K562 (cell line): Measurements from ENCODE around the gene ZACN. TPM values are rescaled to one million over a fixed set of nuclear protein-coding genes. Genes with fewer than 3 reads are reported as not detected.

Experiments used
- KHSRP ChIP-seq: fragments of 450-650 bp; IDR thresholded peaks from 2 replicates; pipeline ENCODE4 v1.6.1; 2017
- LEF1 ChIP-seq: fragments of 450-650 bp; IDR thresholded peaks from 2 replicates; pipeline ENCODE4 v1.6.1; 2016; ENCODE audit warnings: mild to moderate bottlenecking
- NFRKB ChIP-seq: fragments of 450-650 bp; IDR thresholded peaks from 2 replicates; pipeline ENCODE4 v1.6.1; 2016; ENCODE audit warnings: low read depth
- U2AF1 ChIP-seq: fragments of 200-400 bp; formaldehyde crosslinking; optimal IDR thresholded peaks from 2 replicates; pipeline ENCODE3; 2017; ENCODE audit warnings: mild to moderate bottlenecking, low read depth, low read length, moderate library complexity
- ZEB2 ChIP-seq: fragments of 450-650 bp; IDR thresholded peaks from 2 replicates; pipeline ENCODE4 v1.6.1; 2016
- ZNF224 ChIP-seq: sonication (generic); formaldehyde crosslinking; IDR thresholded peaks from 2 replicates; pipeline ENCODE4 v1.8.0; 2022; ENCODE audit warnings: mild to moderate bottlenecking, missing genetic modification reagents
- ZNF384 ChIP-seq: IDR thresholded peaks from 2 replicates; pipeline ENCODE4 v1.6.1; 2012; ENCODE audit warnings: low read depth, low read length, improper control_type of control experiment
- polyA plus RNA-seq, 8 experiments: library from polyadenylated mRNA; depleted of rRNA in 4 of 8; stranded (reverse) in 5 of 8; unstranded in 3 of 8; fragments of >200 nt; fragmentation: Nextera tagmentation in 2 of 8; fragmentation: Illumina TruSeq in 1 of 8; extraction: Ambion mirVana in 2 of 8; extraction: Trizol in 1 of 8; gene quantifications; 2 replicates each; pipeline versions ENCODE4 v1.2.1 to v1.2.3, GENCODE V29; 2011 to 2014; ENCODE audit warnings: inconsistent platforms in 1 of 8, missing spikeins in 1 of 8
- total RNA-seq, 7 experiments: library from RNA; depleted of rRNA in 6 of 7; stranded (reverse); fragments of >200 nt in 6 of 7; fragmentation: Illumina TruSeq in 2 of 7; extraction: Trizol in 2 of 7; gene quantifications; 2 replicates each; pipeline versions ENCODE4 v1.2.1 to v1.2.3, GENCODE V29; 2011 to 2021; ENCODE audit warnings: low replicate concordance in 1 of 7
- TF ChIP-seq, protein P1 (sequence below), 2 experiments: fragments of 450-650 bp in 1 of 2; sonication (generic) in 1 of 2; formaldehyde crosslinking in 1 of 2; IDR thresholded peaks; 2 replicates each; pipeline versions ENCODE4 v1.7.1 to v1.9.0; 2016 to 2022; ENCODE audit warnings: inconsistent platforms in 1 of 2, mild to moderate bottlenecking in 1 of 2, missing genetic modification reagents in 1 of 2
- TF ChIP-seq, protein P2 (sequence below): fragments of 450-650 bp; IDR thresholded peaks from 2 replicates; pipeline ENCODE4 v1.6.1; 2016
- TF ChIP-seq, protein P3 (sequence below), 2 experiments: IDR thresholded peaks in 1 of 2; conservative IDR thresholded peaks in 1 of 2; 2 replicates each; pipeline ENCODE4 v1.6.1; 2016; ENCODE audit warnings: low read depth in 2 of 2, mild to moderate bottlenecking in 1 of 2, missing compliant biosample characterization in 1 of 2, missing genetic modification characterization in 1 of 2, moderate library complexity in 1 of 2
- TF ChIP-seq, protein P4 (sequence below): sonication (generic); formaldehyde crosslinking; IDR thresholded peaks from 2 replicates; pipeline ENCODE4 v1.8.0; 2022; ENCODE audit warnings: mild to moderate bottlenecking, low read depth, missing genetic modification reagents

The ZACN gene
- total and polyA plus RNA-seq, 9 of the 15 experiments (the other 6 are each of a cell fraction or from before 2014, with no cell fraction given) = 0.07 TPM; not detected in 8

DNA sequence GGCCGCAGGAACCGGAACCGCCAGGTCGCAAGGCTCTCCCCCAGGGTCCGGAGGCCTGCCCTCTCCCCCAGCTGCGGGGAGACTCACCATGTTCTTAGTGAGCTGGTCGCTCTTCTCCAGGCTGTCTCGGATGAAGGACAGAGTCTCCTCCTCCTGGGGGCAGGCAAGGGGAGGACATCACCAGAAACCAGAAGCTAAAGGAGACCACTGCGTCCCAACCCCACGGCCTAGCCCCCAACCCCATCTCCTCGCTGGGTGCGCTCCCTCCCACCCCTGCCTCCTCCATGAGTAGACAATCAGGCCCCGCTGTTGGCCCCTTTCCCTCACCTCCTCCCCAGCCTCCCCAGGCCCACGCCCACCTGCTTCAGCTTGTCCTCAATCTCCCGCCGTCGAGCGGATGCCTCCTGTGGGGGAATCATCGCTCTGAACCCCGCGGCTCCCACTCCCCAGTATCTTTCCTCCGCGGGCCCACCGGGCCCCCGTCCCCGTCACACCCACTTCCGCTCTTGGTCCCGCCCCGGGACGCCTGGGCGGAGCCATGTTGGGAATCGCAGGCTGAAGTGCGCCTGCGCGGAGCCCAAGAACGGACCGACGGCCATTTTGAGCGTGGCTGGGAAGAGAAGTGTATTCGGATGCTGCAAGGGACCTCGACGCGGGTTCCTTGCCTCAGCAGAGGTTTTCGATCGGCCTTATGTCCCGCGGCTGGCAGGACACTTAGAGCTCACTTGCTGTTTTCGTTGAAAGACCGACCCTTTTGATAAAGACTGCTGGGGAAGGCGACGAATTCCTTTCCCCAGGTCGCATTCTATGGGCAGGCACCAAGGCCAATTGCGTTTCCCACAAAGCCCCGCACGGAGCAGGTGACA lies 24.5 kb downstream of the ZACN start, which contains the start of gene EXOC7 (continued):
- TF ChIP-seq, protein P1, sequence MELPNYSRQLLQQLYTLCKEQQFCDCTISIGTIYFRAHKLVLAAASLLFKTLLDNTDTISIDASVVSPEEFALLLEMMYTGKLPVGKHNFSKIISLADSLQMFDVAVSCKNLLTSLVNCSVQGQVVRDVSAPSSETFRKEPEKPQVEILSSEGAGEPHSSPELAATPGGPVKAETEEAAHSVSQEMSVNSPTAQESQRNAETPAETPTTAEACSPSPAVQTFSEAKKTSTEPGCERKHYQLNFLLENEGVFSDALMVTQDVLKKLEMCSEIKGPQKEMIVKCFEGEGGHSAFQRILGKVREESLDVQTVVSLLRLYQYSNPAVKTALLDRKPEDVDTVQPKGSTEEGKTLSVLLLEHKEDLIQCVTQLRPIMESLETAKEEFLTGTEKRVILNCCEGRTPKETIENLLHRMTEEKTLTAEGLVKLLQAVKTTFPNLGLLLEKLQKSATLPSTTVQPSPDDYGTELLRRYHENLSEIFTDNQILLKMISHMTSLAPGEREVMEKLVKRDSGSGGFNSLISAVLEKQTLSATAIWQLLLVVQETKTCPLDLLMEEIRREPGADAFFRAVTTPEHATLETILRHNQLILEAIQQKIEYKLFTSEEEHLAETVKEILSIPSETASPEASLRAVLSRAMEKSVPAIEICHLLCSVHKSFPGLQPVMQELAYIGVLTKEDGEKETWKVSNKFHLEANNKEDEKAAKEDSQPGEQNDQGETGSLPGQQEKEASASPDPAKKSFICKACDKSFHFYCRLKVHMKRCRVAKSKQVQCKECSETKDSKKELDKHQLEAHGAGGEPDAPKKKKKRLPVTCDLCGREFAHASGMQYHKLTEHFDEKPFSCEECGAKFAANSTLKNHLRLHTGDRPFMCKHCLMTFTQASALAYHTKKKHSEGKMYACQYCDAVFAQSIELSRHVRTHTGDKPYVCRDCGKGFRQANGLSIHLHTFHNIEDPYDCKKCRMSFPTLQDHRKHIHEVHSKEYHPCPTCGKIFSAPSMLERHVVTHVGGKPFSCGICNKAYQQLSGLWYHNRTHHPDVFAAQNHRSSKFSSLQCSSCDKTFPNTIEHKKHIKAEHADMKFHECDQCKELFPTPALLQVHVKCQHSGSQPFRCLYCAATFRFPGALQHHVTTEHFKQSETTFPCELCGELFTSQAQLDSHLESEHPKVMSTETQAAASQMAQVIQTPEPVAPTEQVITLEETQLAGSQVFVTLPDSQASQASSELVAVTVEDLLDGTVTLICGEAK (IDR thresholded peaks at IDR 0.05) = peak; percentile 84
- TF ChIP-seq, protein P1 (CRISPR knock-in tag; IDR thresholded peaks at IDR 0.05) = no peak
- TF ChIP-seq LEF1 (no peak), ZNF384 (no peak), NFRKB (peak; percentile 77), ZEB2 (no peak), U2AF1 (no peak), ZNF224 (CRISPR knock-in tag) (no peak), KHSRP (no peak)
- TF ChIP-seq, protein P2, sequence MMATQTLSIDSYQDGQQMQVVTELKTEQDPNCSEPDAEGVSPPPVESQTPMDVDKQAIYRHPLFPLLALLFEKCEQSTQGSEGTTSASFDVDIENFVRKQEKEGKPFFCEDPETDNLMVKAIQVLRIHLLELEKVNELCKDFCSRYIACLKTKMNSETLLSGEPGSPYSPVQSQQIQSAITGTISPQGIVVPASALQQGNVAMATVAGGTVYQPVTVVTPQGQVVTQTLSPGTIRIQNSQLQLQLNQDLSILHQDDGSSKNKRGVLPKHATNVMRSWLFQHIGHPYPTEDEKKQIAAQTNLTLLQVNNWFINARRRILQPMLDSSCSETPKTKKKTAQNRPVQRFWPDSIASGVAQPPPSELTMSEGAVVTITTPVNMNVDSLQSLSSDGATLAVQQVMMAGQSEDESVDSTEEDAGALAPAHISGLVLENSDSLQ = 0 out of 2 replicates have a peak, but pooled peaks have one; percentile 12
- TF ChIP-seq, protein P3, sequence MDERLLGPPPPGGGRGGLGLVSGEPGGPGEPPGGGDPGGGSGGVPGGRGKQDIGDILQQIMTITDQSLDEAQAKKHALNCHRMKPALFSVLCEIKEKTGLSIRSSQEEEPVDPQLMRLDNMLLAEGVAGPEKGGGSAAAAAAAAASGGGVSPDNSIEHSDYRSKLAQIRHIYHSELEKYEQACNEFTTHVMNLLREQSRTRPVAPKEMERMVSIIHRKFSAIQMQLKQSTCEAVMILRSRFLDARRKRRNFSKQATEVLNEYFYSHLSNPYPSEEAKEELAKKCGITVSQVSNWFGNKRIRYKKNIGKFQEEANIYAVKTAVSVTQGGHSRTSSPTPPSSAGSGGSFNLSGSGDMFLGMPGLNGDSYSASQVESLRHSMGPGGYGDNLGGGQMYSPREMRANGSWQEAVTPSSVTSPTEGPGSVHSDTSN (CRISPR knock-in tag; IDR thresholded peaks at IDR 0.05; ENCODE audit: low read depth) = no peak
- TF ChIP-seq, protein P3 (tag; conservative IDR thresholded peaks at IDR 0.05; ENCODE audit: low read depth) = no peak
- TF ChIP-seq, protein P4, sequence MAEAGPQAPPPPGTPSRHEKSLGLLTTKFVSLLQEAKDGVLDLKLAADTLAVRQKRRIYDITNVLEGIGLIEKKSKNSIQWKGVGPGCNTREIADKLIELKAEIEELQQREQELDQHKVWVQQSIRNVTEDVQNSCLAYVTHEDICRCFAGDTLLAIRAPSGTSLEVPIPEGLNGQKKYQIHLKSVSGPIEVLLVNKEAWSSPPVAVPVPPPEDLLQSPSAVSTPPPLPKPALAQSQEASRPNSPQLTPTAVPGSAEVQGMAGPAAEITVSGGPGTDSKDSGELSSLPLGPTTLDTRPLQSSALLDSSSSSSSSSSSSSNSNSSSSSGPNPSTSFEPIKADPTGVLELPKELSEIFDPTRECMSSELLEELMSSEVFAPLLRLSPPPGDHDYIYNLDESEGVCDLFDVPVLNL = no peak
